Activated CD8-positive, alpha-beta memory T cell treated with anti-CD3 and anti-CD28 coated beads for 24 hours (primary cell): ENCODE data around the gene RPL3.

Experiments used
- DNase-seq: peaks from one replicate; pipeline ENCODE4 v3.0.0-alpha.2; 2020

The RPL3 gene

GRCh38 chr22:39316440-39317083, 2.9 kb downstream of the RPL3 start:
- peak; percentile 90 for DNase-seq

- no peak for DNase-seq
Measured at GRCh38 chr22:39315389-39315788, 4.0 kb downstream of the RPL3 start.

- peak; percentile 65 for DNase-seq
Measured at GRCh38 chr22:39314251-39314971, 5.0 kb downstream of the RPL3 start.

- DNase-seq, result no peak
Measured at GRCh38 chr22:39313258-39314001, 6.0 kb downstream of the RPL3 start.

GRCh38 chr22:39312410-39312809, 7.0 kb downstream of the RPL3 start:
- DNase-seq, result peak; percentile 65

- peak; percentile 82 for DNase-seq
Measured at GRCh38 chr22:39311592-39312400, 7.6 kb downstream of the RPL3 start.

GRCh38 chr22:39309881-39310714, 9.3 kb downstream of the RPL3 start:
- DNase-seq, result peak; percentile 74

GRCh38 chr22:39309364-39309861, 10.0 kb downstream of the RPL3 start:
- no peak for DNase-seq

- DNase-seq, result no peak
Measured at GRCh38 chr22:39308614-39309363, 10.6 kb downstream of the RPL3 start.

GRCh38 chr22:39306456-39307361, 12.7 kb downstream of the RPL3 start:
- peak; percentile 81 for DNase-seq

- DNase-seq, result no peak
Measured at GRCh38 chr22:39303892-39304671, 15.3 kb downstream of the RPL3 start.

GRCh38 chr22:39303358-39303757, 16.1 kb downstream of the RPL3 start:
- DNase-seq, result no peak

GRCh38 chr22:39302431-39302960, 16.9 kb downstream of the RPL3 start:
- DNase-seq, result no peak

GRCh38 chr22:39301926-39302325, 17.5 kb downstream of the RPL3 start:
- DNase-seq, result no peak

- DNase-seq, result no peak
Measured at GRCh38 chr22:39301108-39301507, 18.3 kb downstream of the RPL3 start.

GRCh38 chr22:39300186-39300830, 19.1 kb downstream of the RPL3 start:
- no peak for DNase-seq

GRCh38 chr22:39299829-39300178, 19.6 kb downstream of the RPL3 start:
- DNase-seq, result no peak

GRCh38 chr22:39298241-39298987, 21.0 kb downstream of the RPL3 start:
- DNase-seq, result no peak
